Stimulated activated CD4-positive, alpha-beta T cell treated with anti-CD3 and anti-CD28 coated beads, TNF-alpha, amount 100 ng/mL, for 48 hours (primary cell): ENCODE data around the gene SHISAL2B.
"Not testable (repeated sequence)": the region's sequence is repeated elsewhere in the genome, so short reads cannot be mapped to it uniquely, and the experiment has no call there.

Source experiments
- DNase-seq, 3 donors: peaks; one replicate each; pipeline ENCODE4 v3.0.0-alpha.2; 2020; ENCODE audit warnings: low read depth in 3 of 3

Gene SHISAL2B

GRCh38 chr5:64690417-64691151 is at the start of gene SHISAL2B:
SHISAL2B (plus strand) TSS chr5:64690503; CDS start chr5:64690624, 121 bp downstream.
- DNase-seq: no peak

GRCh38 chr5:64644831-64645230 is 45.5 kb upstream of the SHISAL2B start:
- DNase-seq: no peak

- DNase-seq: no peak
Observed at GRCh38 chr5:64646169-64646568, 44.1 kb upstream of the SHISAL2B start.

- no peak for DNase-seq
Observed at GRCh38 chr5:64649512-64649911, 40.8 kb upstream of the SHISAL2B start.

GRCh38 chr5:64653766-64654560 is 36.3 kb upstream of the SHISAL2B start:
- DNase-seq: no peak

- no peak for DNase-seq
Observed at GRCh38 chr5:64654561-64654938, 35.8 kb upstream of the SHISAL2B start.

GRCh38 chr5:64655596-64655995 is 34.7 kb upstream of the SHISAL2B start:
- DNase-seq: no peak

- no peak for DNase-seq
Observed at GRCh38 chr5:64659289-64659688, 31.0 kb upstream of the SHISAL2B start.

GRCh38 chr5:64663181-64663580 is 27.1 kb upstream of the SHISAL2B start:
- not testable (repeated sequence) for DNase-seq

- no peak for DNase-seq
Observed at GRCh38 chr5:64665243-64665642, 25.1 kb upstream of the SHISAL2B start.

GRCh38 chr5:64666078-64666477 is 24.2 kb upstream of the SHISAL2B start:
- DNase-seq: no peak

GRCh38 chr5:64667068-64667467 is 23.2 kb upstream of the SHISAL2B start:
- DNase-seq: no peak

- no peak for DNase-seq
Observed at GRCh38 chr5:64670277-64670676, 20.0 kb upstream of the SHISAL2B start.

- no peak for DNase-seq
Observed at GRCh38 chr5:64671678-64672077, 18.6 kb upstream of the SHISAL2B start.

GRCh38 chr5:64678374-64678773 is 11.9 kb upstream of the SHISAL2B start:
- DNase-seq: no peak

GRCh38 chr5:64680289-64680688 is 10.0 kb upstream of the SHISAL2B start:
- DNase-seq: no peak

- DNase-seq: no peak
Observed at GRCh38 chr5:64682608-64683007, 7.7 kb upstream of the SHISAL2B start.

- DNase-seq: no peak
Observed at GRCh38 chr5:64685866-64686265, 4.4 kb upstream of the SHISAL2B start.

GRCh38 chr5:64688391-64688790 is 1.9 kb upstream of the SHISAL2B start:
- no peak for DNase-seq

GRCh38 chr5:64688965-64689364 is 1.3 kb upstream of the SHISAL2B start:
- no peak for DNase-seq

GRCh38 chr5:64690104-64690416 is 243 bp upstream of the SHISAL2B start:
- DNase-seq: no peak

GRCh38 chr5:64691291-64691690 is 988 bp downstream of the SHISAL2B start:
- no peak for DNase-seq

- no peak for DNase-seq
Observed at GRCh38 chr5:64693636-64694035, 3.3 kb downstream of the SHISAL2B start.
